ENCODE data around the gene LDLRAP1.
"Not testable (repeated sequence)": the region's sequence is repeated elsewhere in the genome, so short reads cannot be mapped to it uniquely, and the experiment has no call there.

LDLRAP1 gene

DNA sequence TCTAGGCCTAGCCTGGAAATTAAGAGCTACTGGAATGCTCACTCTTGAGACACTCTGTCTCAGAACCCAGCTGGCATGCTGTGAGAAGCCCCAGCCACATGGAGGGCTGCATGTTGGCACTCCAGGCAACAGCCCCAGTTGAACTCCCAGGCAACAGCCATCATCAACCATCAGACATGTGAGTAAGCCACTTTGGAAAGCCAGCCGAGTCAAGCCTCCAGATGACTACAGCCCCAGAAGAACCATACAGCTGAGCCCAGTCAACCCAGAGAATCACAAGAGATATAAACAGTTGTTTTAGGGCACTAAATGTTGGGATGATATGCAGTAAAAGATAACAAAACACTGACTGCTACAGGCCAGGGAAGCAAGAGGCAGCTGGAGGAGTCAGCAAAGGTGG, 55.5 kb downstream of the LDLRAP1 start:
- H3K27ac ChIP-seq (ENCODE audit: low read depth, low read length): no peak overlapping the region
- H3K9me2 ChIP-seq (replicated peaks; ENCODE audit: control insufficient read depth, low read length): no peaks in the 10 kb centered on the region
- TF ChIP-seq, protein P1, sequence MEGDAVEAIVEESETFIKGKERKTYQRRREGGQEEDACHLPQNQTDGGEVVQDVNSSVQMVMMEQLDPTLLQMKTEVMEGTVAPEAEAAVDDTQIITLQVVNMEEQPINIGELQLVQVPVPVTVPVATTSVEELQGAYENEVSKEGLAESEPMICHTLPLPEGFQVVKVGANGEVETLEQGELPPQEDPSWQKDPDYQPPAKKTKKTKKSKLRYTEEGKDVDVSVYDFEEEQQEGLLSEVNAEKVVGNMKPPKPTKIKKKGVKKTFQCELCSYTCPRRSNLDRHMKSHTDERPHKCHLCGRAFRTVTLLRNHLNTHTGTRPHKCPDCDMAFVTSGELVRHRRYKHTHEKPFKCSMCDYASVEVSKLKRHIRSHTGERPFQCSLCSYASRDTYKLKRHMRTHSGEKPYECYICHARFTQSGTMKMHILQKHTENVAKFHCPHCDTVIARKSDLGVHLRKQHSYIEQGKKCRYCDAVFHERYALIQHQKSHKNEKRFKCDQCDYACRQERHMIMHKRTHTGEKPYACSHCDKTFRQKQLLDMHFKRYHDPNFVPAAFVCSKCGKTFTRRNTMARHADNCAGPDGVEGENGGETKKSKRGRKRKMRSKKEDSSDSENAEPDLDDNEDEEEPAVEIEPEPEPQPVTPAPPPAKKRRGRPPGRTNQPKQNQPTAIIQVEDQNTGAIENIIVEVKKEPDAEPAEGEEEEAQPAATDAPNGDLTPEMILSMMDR (IDR thresholded peaks at IDR 0.05; ENCODE audit: low read depth, low read length, poor library complexity, severe bottlenecking): no peak
- TF ChIP-seq EZH2phosphoT487 (IDR thresholded peaks at IDR 0.05; ENCODE audit: borderline replicate concordance, low read length): no peak
- H3K4me2 ChIP-seq (ENCODE audit: low read length): no peak overlapping the region
- H3K36me3 ChIP-seq (ENCODE audit: control insufficient read depth, low read length): no peaks in the 10 kb centered on the region
- no peaks in the 10 kb centered on the region for H3K79me2 ChIP-seq (ENCODE audit: control insufficient read depth, low read length)
- H4K20me1 ChIP-seq (ENCODE audit: control insufficient read depth, insufficient read depth, low read depth, low read length): no peaks in the 10 kb centered on the region
- H3F3A ChIP-seq (ENCODE audit: control insufficient read depth, insufficient read depth): no peaks in the 10 kb centered on the region
- H3K4me1 ChIP-seq (ENCODE audit: control insufficient read depth, low read length): peaks cover 5% of the 10 kb centered on the region; the same call in 1 of the 2 replicates
- H3K27me3 ChIP-seq (ENCODE audit: control insufficient read depth, low read length): peaks cover 26% of the 10 kb centered on the region
- no peaks in the 10 kb centered on the region for H3K9me3 ChIP-seq (ENCODE audit: control insufficient read depth, insufficient read depth, low read length)
- no peak overlapping the region for H3K4me3 ChIP-seq (ENCODE audit: low read length)

DNA sequence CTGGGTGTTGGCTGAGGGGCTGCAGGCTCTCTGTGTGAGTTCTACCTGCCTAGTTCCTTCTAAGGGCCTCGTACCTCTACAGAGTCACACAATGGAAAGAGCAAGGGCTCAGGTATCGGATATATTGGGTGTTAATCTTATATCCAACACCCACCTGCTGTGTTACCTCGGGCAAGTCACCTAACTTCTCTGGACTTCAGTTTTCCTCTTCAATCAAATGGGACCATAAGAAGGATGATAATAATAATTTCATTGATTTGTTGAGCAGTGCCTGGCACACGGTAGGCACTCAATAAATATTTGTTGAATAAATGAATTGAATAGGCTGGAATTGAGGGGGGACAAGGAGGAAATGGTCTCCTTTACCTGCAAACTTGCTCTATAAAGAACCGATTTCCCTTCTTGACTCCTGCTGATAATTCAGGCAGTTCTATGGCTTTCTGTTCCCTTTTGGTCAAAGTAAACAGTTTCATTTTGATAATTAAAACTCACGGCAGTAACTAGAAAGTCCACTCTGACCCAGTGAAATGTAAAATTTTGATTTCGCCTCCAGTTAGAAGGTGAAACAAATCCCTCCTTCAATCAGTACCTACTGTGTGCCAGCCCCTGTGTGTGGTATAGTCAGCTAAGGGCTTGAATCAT, 56.7 kb downstream of the LDLRAP1 start:
- TF ChIP-seq EZH2phosphoT487 (IDR thresholded peaks at IDR 0.05; ENCODE audit: borderline replicate concordance, low read length): no peak
- TF ChIP-seq, protein P1 (IDR thresholded peaks at IDR 0.05; ENCODE audit: low read depth, low read length, poor library complexity, severe bottlenecking): no peak
- H3K4me3 ChIP-seq (ENCODE audit: low read length): no peak overlapping the region
- H3K79me2 ChIP-seq (ENCODE audit: control insufficient read depth, low read length): no peaks in the 10 kb centered on the region
- no peak overlapping the region for H3K4me2 ChIP-seq (ENCODE audit: low read length)
- H3K27me3 ChIP-seq (ENCODE audit: control insufficient read depth, low read length): peaks cover 22% of the 10 kb centered on the region
- no peaks in the 10 kb centered on the region for H3K9me3 ChIP-seq (ENCODE audit: control insufficient read depth, insufficient read depth, low read length)
- no peaks in the 10 kb centered on the region for H3K9me2 ChIP-seq (replicated peaks; ENCODE audit: control insufficient read depth, low read length)
- H3K36me3 ChIP-seq (ENCODE audit: control insufficient read depth, low read length): no peaks in the 10 kb centered on the region
- peaks cover 6% of the 10 kb centered on the region; the same call in 1 of the 2 replicates for H3K4me1 ChIP-seq (ENCODE audit: control insufficient read depth, low read length)
- H3K27ac ChIP-seq (ENCODE audit: low read depth, low read length): no peak overlapping the region
- H3F3A ChIP-seq (ENCODE audit: control insufficient read depth, insufficient read depth): no peaks in the 10 kb centered on the region
- H4K20me1 ChIP-seq (ENCODE audit: control insufficient read depth, insufficient read depth, low read depth, low read length): no peaks in the 10 kb centered on the region

DNA sequence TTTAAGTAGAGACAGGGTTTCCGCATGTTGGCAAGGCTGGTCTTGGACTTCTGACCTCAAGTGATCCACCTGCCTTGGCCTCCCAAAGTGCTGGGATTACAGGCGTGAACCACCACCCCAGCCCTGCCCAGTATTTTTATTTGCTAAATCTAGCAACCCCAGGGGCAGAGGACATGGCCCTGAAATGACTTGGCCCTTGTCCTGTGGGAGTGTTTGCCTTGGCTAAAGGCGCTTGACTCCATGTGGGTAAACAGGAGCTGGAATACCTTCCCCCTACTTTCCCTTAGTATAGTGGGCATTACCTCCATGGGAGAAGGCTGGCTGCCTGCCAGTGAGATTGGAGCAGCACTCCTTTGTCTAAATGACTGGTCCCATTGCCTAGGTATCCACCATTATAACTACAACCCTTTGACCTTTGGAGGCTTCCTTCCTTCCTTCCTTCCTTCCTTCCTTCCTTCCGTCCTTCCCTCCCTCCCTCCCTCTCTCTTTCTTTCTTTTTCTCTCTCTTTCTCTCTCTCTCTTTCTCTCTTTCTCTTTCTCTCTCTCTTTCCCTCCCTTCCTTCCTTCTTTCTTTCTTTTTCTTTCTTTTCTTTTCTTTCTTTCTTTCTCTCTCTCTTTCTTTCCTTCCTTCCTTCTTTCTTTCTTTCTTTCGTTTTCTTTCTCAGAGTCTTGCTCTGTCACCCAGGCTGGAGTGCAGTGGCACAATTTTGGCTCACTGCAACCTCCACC, 57.7 kb downstream of the LDLRAP1 start:
- H3F3A ChIP-seq (ENCODE audit: control insufficient read depth, insufficient read depth); H3K36me3 ChIP-seq (ENCODE audit: control insufficient read depth, low read length); H3K4me3 ChIP-seq (ENCODE audit: low read length); H3K4me2 ChIP-seq (ENCODE audit: low read length); H3K9me2 ChIP-seq (replicated peaks; ENCODE audit: control insufficient read depth, low read length); H3K9me3 ChIP-seq (ENCODE audit: control insufficient read depth, insufficient read depth, low read length); H3K79me2 ChIP-seq (ENCODE audit: control insufficient read depth, low read length); H3K27ac ChIP-seq (ENCODE audit: low read depth, low read length); H4K20me1 ChIP-seq (ENCODE audit: control insufficient read depth, insufficient read depth, low read depth, low read length): not testable (repeated sequence)
- Histone ChIP-seq H3K4me1 (ENCODE audit: control insufficient read depth, low read length) (peaks cover 12% of the 10 kb centered on the region; the same call in 1 of the 2 replicates), H3K27me3 (ENCODE audit: control insufficient read depth, low read length) (peaks cover 17% of the 10 kb centered on the region)

DNA sequence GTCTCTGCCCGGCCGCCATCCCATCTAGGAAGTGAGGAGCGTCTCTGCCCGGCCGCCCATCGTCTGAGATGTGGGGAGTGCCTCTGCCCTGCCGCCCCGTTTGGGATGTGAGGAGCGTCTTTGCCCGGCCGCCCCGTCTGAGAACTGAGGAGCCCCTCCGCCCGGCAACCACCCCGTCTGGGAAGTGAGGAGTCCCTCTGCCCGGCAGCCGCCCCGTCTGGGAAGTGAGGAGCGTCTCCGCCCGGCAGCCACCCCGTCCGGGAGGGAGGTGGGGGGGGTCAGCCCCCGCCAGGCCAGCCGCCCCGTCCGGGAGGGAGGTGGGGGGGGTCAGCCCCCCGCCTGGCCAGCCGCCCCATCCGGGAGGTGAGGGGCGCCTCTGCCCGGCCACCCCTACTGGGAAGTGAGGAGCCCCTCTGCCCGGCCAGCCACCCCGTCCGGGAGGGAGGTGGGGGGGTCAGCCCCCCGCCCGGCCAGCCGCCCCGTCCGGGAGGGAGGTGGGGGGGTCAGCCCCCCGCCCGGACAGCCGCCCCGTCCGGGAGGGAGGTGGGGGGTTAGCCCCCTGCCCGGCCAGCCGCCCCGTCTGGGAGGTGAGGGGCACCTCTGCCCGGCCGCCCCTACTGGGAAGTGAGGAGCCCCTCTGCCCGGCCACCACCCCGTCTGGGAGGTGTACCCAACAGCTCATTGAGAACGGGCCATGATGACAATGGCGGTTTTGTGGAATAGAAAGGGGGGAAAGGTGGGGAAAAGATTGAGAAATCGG, 60.6 kb downstream of the LDLRAP1 start:
- not testable (repeated sequence) for H3K27ac ChIP-seq (ENCODE audit: low read depth, low read length); H3K79me2 ChIP-seq (ENCODE audit: control insufficient read depth, low read length); H3K9me3 ChIP-seq (ENCODE audit: control insufficient read depth, insufficient read depth, low read length); H3F3A ChIP-seq (ENCODE audit: control insufficient read depth, insufficient read depth); H3K4me2 ChIP-seq (ENCODE audit: low read length); H4K20me1 ChIP-seq (ENCODE audit: control insufficient read depth, insufficient read depth, low read depth, low read length); H3K36me3 ChIP-seq (ENCODE audit: control insufficient read depth, low read length); H3K9me2 ChIP-seq (replicated peaks; ENCODE audit: control insufficient read depth, low read length); H3K4me3 ChIP-seq (ENCODE audit: low read length)
- Histone ChIP-seq H3K27me3 (ENCODE audit: control insufficient read depth, low read length) (peaks cover 13% of the 10 kb centered on the region), H3K4me1 (ENCODE audit: control insufficient read depth, low read length) (peaks cover 20% of the 10 kb centered on the region)

Data from DOHH2 (cell line).